ENCODE measurements around the gene DNAJC4.

DNA sequence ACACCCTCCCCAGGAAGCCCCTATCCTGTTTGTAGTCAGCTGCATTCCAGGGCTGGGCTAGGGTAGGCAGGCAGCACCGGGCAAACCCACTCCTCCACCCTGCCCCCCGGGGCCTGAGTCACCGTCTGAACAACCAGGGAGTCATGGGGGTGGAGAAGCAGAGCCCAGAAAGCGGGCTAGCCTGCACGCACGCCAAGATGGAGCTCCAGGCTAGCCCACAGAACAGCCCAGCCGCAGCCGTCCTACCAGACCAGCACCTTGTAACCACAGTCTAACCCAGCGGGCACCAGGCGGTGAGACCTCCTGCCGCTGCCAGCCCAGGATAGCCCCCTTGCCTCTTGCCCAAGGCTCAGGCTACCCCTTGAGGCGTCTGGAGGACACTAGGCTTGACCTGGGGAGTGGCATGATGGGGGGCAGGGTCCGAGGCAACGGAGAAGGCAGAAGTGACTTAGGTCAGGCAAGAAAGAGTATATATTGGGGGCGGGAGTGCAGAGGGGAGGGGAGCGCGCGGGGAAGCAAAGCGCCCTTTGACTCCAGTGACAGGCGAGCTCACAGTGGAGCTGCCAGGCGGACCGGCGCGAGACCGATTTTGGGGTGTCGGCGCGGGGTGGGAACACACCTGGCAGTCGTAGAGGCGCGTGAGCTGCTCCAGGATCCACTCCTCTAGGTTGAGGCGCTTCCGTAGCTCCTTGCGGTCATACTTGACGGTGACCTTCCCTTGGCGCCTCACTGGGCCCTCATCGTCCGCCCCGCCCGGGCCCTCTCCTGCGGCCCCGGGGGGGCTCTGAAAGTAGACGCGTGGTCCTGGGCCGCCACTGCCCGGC, 15.7 kb downstream of the DNAJC4 start:
- TF ChIP-seq, protein P1, sequence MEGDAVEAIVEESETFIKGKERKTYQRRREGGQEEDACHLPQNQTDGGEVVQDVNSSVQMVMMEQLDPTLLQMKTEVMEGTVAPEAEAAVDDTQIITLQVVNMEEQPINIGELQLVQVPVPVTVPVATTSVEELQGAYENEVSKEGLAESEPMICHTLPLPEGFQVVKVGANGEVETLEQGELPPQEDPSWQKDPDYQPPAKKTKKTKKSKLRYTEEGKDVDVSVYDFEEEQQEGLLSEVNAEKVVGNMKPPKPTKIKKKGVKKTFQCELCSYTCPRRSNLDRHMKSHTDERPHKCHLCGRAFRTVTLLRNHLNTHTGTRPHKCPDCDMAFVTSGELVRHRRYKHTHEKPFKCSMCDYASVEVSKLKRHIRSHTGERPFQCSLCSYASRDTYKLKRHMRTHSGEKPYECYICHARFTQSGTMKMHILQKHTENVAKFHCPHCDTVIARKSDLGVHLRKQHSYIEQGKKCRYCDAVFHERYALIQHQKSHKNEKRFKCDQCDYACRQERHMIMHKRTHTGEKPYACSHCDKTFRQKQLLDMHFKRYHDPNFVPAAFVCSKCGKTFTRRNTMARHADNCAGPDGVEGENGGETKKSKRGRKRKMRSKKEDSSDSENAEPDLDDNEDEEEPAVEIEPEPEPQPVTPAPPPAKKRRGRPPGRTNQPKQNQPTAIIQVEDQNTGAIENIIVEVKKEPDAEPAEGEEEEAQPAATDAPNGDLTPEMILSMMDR (IDR thresholded peaks at IDR 0.05), result peak in 2 of 5 experiments; percentile 13 to 21
- TF ChIP-seq POLR2A (IDR thresholded peaks at IDR 0.05), result peak; percentile 68

Measured in transverse colon (tissue), 3 donors.